Neural progenitor cell (in vitro differentiated cells): ENCODE results near the gene DAPK3.

Experiments used
- CTCF ChIP-seq: fragments of 200-600 bp; sonication (generic); IDR thresholded peaks from 2 replicates; pipeline ENCODE4 v1.5.1; 2017; ENCODE audit warnings: antibody characterized with exemption, mild to moderate bottlenecking
- EZH2 ChIP-seq: fragments of 200-600 bp; sonication (generic); IDR thresholded peaks from 2 replicates; pipeline ENCODE4 v1.6.1; 2017; ENCODE audit warnings: antibody characterized with exemption, mild to moderate bottlenecking, moderate library complexity

- TF ChIP-seq EZH2 (no peak), CTCF (no peak)
These were observed 19.9 kb upstream of the DAPK3 start for GRCh38 chr19:3990815-3991117.
